RWPE2 (cell line): ENCODE results near the gene NUF2.

Experiments
- ATAC-seq: fragments of 200-7000 bp; cut with Tn5 transposase; 3 replicates; pipeline ENCODE4 v1.9.1; 2021; ENCODE audit warnings: low read depth
- DNase-seq: peaks from one replicate; pipeline ENCODE4 v3.0.0-alpha.2; 2020; ENCODE audit warnings: low spot score
- H3K27ac ChIP-seq: fragments of 450-650 bp; 2 replicates; pipeline ENCODE4 v1.5.1; 2017; ENCODE audit warnings: mild to moderate bottlenecking; ENCODE audit not compliant: poor library complexity, severe bottlenecking
- H3K27me3 ChIP-seq: fragments of 250-450 bp; sonication (Bioruptor Pico); 2 replicates; pipeline ENCODE4 v1.5.1; 2021; ENCODE audit warnings: mild to moderate bottlenecking, moderate library complexity; ENCODE audit not compliant: insufficient read depth, poor library complexity, severe bottlenecking
- H3K36me3 ChIP-seq: fragments of 250-450 bp; sonication (Bioruptor Pico); 2 replicates; pipeline ENCODE4 v1.5.1; 2020; ENCODE audit warnings: low read depth, mild to moderate bottlenecking, moderate library complexity
- H3K4me1 ChIP-seq: fragments of 250-450 bp; sonication (Bioruptor Pico); 2 replicates; pipeline ENCODE4 v1.5.1; 2021; ENCODE audit warnings: mild to moderate bottlenecking, moderate library complexity; ENCODE audit not compliant: insufficient read depth, poor library complexity, severe bottlenecking
- H3K4me3 ChIP-seq: fragments of 250-450 bp; sonication (Bioruptor Pico); 2 replicates; pipeline ENCODE4 v1.5.1; 2021; ENCODE audit warnings: mild to moderate bottlenecking, moderate library complexity; ENCODE audit not compliant: severe bottlenecking
- H3K9me3 ChIP-seq: fragments of 250-450 bp; sonication (Bioruptor Pico); 2 replicates; pipeline ENCODE4 v1.5.1; 2021; ENCODE audit warnings: mild to moderate bottlenecking, moderate library complexity; ENCODE audit not compliant: severe bottlenecking
- CTCF ChIP-seq: fragments of 450-650 bp; IDR thresholded peaks from one replicate; pipeline ENCODE4 v1.5.1; 2017; ENCODE audit warnings: mild to moderate bottlenecking, moderate library complexity; ENCODE audit not compliant: poor library complexity, severe bottlenecking

NUF2 gene

GRCh38 chr1:163298365-163298764 lies 23.4 kb upstream of the NUF2 start:
- Histone ChIP-seq H3K36me3 (peaks cover 8% of the 10 kb centered on the region; the same call in 1 of the 2 replicates), H3K9me3 (no peaks in the 10 kb centered on the region), H3K4me3 (no peak overlapping the region), H3K27me3 (no peaks in the 10 kb centered on the region), H3K4me1 (no peaks in the 10 kb centered on the region), H3K27ac (no peak overlapping the region)
- TF ChIP-seq CTCF, result no peak
- ATAC-seq (no peak), DNase-seq (no peak)

DNA sequence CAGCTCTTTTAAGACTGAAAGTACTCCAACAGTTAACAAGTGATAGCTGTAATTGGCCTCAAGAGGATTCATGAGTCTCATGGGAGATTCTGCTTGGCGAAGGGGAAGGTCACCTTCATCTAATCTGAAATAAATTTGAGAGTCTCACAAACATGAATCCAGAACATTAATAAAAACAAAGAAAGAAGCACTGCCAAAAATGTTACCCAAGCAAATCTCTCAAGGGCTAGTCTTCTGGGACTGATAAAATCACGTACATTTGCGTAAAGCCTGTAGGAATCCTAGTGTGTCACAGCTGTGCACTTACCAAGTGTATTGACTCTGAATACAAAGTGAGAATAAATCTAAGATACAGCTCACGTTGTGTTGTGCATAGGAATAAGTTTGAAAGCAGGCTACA lies 21.2 kb upstream of the NUF2 start:
- peaks cover 23% of the 10 kb centered on the region for H3K36me3 ChIP-seq

DNA sequence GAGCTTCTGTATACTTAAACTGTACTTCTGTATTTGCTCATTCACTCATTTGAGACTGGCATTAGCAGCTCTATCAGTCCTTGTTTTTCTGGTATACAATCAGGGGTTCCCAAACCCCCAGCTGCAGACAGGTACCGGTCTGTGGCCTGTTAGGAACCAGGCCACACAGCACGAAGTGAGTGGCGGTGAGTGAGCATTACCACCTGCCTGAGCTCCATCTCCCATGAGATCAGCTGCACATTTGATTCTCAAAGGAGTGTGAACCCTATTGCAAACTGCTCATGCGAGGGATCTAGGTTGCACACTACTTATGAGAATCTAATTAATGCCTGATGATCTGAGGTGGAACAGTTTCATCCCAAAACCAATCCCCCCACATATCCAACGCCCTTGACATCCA lies 18.2 kb upstream of the NUF2 start:
- ATAC-seq, result no peak
- Histone ChIP-seq H3K27ac (no peak overlapping the region), H3K4me1 (peaks cover 6% of the 10 kb centered on the region), H3K27me3 (no peaks in the 10 kb centered on the region), H3K4me3 (no peak overlapping the region), H3K36me3 (peaks cover 25% of the 10 kb centered on the region), H3K9me3 (no peaks in the 10 kb centered on the region)
- TF ChIP-seq CTCF, result no peak
- no peak for DNase-seq

More for the DNA sequence above, 21.2 kb upstream of the NUF2 start:
- no peak for TF ChIP-seq CTCF
- no peaks in the 10 kb centered on the region for H3K9me3 ChIP-seq
- no peak overlapping the region for H3K27ac ChIP-seq
- no peak overlapping the region for H3K4me3 ChIP-seq
- H3K4me1 ChIP-seq, result no peaks in the 10 kb centered on the region
- H3K27me3 ChIP-seq, result no peaks in the 10 kb centered on the region
- no peak for DNase-seq
- no peak for ATAC-seq

GRCh38 chr1:163305441-163305840 lies 16.3 kb upstream of the NUF2 start:
- no peak for ATAC-seq
- Histone ChIP-seq H3K4me3 (no peak overlapping the region), H3K36me3 (peaks cover 26% of the 10 kb centered on the region), H3K27me3 (no peaks in the 10 kb centered on the region), H3K9me3 (no peaks in the 10 kb centered on the region), H3K27ac (no peak overlapping the region), H3K4me1 (peaks cover 6% of the 10 kb centered on the region)
- TF ChIP-seq CTCF, result no peak
- DNase-seq, result no peak

GRCh38 chr1:163307479-163308171 lies 14.1 kb upstream of the NUF2 start:
- Histone ChIP-seq H3K4me3 (no peak overlapping the region), H3K27me3 (no peaks in the 10 kb centered on the region), H3K36me3 (peaks cover 23% of the 10 kb centered on the region), H3K27ac (no peak overlapping the region), H3K9me3 (no peaks in the 10 kb centered on the region), H3K4me1 (peaks cover 6% of the 10 kb centered on the region)
- ATAC-seq, result peak; percentile 80
- DNase-seq, result no peak
- no peak for TF ChIP-seq CTCF
